HG03521 (cell line): ENCODE results near the gene CD164L2.
"Not testable (repeated sequence)": the region's sequence is repeated elsewhere in the genome, so short reads cannot be mapped to it uniquely, and the experiment has no call there.

Experiments
- ATAC-seq: cut with Tn5 transposase; IDR thresholded peaks from one replicate; pipeline ENCODE4 v1.9.1; 2021; ENCODE audit warnings: mild to moderate bottlenecking, moderate library complexity; ENCODE audit not compliant: unreplicated experiment

CD164L2 gene

DNA sequence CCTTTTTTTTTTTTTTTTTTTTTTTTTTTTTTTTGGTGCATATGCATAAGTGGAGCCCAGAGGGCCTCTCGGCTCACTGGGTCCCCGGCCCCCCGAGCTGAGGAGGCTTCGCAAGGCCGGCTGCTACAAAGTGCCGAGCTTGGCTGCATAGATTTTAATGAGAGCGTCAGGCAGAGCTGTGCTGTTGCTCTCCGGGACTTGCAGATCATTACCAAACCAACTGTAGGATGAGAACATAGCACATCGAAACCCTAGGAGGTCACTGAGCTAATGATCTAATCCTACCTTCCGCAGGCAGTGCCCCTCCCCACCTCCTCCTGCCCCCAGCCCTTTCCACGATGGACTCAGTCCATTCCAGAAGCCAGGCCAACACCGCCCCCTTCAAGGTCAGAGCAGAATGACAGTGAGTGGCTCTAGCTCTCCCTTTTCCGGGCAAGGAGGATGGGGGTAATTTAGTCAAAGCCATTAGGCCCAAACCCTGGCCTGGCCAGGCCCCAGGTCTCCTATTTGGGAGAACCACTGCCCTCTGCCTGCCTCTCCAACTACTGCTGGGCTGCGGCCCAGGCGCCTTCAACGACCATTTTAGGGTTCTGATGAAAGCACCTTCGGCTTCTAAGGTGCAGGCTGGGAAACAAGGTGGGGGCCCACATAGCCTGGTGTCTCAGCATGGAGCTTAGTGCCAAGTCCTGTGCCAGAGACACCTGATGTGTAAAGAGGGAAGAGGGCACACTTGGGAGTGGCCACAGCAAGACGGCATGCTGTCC is 22.6 kb upstream of the CD164L2 start:
- not testable (repeated sequence) for ATAC-seq

DNA sequence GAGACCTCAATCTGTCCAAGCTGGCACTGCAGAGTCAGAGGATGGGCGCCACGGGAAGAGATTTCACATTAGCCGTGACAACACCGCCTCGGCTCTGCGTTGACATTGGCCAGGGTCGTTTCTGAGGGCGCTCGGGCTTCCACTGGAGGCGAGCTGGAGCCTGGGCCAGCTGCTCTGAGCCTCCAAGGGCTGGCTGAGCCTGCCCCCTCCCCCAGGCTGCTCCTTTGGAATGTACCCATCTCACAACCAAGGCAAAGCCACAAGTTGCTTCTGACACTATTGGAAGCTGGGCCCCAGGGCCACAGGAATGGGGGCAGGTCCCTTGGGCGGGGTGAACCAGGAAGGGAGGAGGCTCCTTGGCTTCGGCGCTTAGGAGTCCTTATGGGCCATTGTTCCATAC is 21.9 kb upstream of the CD164L2 start:
- ATAC-seq = no peak

DNA sequence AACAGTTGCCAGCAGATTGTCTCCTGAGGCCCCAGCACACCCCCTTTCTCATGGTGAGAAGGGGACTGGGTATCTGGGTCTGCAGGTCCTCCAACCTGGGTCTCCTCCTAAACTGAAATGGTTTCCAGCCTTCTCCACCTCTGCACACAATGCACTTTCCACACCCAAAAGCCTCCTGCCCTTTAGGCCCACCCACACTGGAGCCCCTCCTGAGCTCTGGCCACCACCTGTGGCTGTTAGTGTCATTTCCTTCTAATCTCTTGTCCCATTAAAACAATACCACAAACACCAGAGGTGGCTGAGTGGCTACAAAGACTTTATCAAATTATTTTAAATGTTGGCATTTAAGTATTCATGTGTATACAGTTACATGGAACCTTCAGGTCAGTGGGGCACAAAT is 20.8 kb upstream of the CD164L2 start:
- no peak for ATAC-seq

DNA sequence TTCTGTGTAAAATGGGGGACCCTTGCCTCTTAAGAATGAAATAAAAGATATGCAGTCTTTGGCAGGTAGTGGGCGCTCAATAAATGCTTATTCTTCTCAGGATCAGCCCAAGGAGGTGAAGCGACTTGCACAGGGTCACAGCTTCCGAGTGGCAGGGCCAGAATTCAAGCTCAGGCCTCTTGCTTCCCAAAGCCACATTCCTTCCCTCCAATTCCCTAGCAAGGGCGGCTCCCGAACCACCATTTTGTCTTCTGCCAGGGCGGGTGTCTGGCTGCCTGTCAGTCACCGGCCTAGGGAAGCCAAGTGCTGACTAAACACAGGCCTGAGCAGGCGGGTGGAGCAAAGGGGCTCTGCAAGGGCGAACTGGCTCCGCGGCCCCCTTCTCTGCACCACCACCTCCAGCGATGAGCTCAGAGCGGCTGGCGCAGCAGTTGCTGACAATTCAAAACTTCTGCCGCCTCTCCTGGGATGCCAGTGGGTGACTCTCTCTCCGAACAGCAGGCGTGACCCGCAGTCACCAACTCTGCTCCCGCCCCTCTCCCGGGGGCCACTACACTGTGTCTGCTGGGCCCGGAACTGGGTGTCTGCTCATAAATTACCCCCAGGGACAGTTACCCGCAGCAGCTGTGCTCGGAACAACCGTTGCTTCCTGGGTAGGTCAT is 20.1 kb upstream of the CD164L2 start:
- no peak for ATAC-seq

DNA sequence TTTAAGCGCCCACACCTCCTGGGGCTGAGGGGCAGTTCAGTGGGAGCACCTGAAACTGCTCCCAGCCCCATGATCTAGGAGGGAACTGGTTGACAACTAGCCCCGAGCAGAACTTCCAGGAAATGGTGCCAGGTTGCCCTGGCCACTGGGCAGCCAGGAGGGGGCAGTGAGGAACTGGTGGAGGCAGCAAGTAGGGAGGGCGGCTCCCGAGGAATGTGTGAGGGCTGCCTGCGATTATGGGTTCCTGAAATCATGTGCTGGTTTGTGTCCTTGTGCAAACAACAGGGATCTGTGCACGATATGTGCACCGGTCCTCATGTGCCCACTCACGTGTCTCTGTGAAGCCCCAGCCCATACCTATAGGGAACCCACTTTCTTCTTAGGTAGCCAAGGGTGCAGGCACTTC is 19.2 kb upstream of the CD164L2 start:
- no peak for ATAC-seq

DNA sequence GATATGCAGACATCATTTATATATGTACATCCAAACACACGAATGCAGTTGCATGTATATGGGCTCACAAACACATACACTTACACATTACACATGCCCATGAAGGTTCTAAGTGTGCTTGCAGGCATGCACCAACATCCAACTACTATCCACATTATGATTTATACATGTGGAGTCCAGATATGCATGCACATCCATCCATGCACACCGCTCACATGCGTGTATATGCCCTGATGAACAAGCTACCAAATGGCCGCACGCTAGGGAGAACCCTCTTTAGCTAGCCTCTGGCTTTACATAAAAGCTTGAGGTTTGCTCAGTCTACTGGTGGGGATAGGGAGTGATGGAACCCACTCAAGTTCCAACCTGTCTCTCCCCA is 17.8 kb upstream of the CD164L2 start:
- ATAC-seq = no peak

DNA sequence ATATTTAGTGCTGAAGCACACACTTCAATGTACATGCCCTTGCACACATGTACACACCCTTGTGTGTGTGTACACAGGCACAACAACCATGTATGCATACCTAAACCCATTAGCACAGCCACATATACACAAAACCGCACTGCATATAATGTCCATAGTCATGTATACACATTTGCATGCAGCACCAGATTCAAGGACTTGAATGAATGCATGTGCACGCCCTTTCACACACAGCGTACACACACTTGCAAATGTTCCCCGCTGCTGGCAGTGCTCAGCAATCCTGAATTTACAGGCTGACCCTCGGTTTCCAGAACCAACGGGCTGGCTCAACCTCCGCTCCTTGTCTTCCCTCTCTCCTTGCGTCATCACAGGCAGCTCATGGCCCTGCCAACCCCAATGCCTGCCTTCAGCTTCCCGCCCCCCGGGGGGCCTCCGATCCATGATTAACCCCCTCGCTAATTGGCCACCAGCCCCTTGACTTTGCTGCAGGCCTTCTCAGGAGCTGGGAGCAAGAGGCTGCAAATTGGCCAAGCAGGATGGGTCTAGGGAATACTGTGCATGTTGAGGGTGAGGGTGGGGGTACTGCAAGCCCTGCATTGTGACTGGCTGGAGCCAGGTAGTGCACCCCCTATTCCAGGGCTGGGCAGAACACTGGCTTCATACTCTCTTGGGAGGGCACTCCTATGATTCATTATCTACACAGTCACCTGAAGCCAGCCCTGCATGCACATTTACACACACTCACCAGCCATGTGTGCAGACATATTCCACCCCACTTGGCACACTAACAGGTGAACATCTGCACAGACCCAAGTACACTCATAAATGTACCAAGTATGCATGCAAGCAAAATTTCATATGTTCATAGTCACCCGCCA is 17.2 kb upstream of the CD164L2 start:
- ATAC-seq = no peak

DNA sequence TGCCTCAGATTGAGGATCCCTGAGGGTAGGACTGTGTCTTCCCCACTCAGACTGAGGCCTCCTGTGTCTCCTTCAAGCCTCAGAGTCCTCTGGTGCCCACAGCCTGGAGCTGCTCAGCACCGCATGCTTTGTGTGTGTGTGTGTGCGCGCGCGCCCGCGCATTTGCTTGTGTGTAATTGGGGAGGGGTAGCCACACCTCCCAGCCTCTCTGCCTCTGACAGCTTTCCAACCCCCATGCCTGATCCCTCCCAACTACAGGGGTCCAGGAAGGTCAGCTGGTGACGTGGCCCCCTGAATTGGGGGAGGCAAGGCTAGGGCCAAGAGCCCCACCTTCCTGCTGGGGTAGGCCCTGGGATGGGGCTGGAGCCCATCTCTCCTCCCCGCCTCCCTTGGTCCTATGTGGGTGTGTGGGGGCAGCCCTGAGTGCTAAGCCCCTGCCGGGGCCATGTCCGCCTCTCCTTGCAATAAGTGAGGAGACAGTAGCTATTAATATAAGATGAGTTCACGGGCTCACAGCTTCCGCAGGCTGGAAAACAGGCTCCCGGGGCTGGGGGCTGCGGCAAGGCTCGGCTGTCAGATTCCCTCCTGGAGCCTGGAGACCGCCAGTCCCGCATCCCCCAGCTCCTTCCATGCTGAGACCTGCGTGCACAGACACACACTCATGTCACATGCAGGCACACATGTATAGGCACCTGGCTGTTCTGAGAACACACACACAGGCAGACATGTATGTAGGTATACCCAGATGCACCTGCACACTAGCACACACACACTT is 16.3 kb upstream of the CD164L2 start:
- ATAC-seq = no peak

DNA sequence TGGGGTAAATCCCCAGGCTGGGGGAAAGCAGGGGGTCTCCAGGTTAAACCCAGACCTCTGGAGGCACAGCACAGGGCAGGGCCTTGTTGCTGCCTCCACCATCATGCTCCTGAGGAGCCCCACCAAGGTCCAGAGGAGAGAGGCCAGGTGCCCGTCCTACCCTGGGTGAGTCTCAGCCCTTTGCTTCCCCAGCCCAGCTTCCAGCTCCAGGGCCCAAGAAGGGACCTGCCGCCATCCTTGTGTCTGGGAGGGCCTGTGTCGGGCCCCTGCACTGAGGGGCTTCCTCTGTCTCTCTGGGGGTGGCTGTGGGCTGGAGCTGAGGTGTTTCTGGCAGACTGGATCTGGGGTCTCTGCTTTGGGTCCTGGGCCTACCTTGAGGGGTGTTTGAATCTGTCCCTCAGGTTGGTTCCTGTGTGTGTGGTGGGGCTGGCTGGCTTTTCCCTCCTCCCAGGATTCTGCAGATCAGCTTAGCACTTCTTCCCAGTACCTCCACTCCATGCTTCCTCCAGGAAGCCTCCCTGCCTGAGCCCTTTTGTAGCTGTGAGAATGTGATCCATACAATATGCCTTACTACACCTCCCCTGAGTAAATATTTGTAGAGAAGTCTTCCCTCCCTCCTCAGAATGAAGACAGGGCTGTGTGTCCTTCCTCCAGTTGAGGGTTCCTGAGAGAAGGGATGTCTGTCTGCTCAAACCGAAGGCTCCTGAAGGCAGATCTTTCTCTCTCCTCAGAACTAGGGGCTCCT is 15.4 kb upstream of the CD164L2 start:
- no peak for ATAC-seq

DNA sequence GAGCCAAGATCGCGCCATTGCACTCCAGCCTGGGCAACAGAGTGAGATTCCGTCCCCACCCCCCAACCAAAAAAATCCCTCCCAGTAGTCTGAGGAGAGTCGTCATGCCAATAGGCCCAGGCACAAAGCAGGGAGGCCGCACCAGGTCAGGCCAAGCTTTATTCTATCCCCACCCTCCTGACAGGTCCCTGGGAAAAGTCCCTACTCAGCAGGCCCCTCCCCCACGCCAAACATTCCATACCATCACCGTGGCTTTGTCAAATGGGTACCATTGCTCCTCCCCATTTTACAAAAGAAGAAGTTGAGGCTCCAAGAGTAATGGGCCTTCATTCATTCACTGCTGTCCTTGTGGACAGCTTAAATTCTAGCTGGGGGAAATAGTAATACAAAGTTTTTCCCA is 14.6 kb upstream of the CD164L2 start:
- ATAC-seq = no peak

DNA sequence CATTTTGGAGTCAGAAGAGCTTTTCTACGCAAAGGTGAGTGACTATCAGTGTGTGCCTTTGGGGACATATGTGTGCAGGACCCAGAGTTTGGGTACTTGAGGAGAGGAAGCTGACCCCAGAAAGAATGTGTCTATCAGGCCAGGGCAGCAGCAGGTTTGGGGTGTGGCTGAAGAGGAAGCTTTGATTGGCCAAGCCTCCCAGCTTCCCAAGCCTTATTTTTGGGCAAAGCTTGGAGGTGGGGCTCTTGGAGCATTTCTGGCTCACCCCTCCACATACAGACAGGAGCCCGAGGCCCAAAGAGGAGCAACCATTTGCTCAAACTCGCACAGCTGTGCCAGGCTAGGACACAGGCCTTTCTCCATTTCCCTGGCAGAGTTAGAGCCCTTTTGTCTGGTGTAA is 14.0 kb upstream of the CD164L2 start:
- ATAC-seq = no peak

DNA sequence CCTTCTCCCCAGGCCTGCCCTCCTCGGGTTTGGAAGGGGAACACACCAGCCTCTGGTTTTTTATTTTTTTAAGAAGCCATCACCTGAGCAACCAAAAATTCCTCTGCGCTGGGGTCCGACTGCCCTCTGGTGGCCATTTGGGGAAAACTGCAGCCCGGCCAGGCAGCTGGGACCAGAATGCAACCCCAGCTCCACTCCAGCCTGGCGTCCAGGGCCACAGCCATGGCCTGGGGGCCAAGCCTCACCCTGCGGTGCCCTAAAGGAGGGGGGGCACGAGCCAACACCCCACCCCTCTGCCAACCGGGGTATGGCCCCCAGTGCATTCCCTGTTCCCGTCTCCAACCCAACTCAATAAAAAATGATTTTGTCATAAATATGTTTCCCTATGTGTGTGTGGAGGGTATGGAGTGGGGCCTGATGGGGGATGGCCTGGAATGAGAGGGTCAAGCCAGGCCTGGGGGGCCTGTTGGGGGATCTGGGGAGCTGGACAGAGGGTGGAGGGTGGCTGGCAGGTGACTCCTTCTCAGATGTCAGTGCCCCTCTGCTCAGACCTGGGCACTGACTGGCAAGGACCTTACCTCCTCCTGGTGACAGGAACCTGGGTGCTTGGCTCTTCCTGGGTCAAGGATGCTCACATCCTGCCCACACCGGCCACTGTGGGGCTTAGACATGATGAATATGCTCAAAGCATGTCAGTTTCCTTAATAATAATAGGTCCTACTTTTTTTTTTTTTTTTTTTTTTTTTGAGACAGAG is 12.5 kb upstream of the CD164L2 start:
- ATAC-seq = no peak

DNA sequence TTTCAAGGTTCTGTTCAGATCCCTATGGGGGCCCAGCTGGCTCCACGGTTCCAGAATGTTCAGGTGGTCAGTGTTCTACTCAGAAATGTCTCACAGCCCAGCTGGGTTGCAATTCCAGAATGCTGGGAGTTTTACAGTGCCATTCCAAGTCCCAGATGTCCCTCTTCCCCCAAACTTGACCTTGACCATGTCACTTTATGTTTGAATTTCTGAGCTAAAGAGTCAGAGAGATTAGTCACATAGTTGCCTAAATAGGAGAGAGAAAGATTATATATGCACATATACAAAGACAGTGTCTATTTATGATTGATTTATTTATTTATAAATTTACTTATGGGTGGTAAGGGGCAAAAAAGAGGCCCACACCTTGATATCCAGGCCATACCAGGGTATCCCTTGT is 11.8 kb upstream of the CD164L2 start:
- ATAC-seq = no peak

DNA sequence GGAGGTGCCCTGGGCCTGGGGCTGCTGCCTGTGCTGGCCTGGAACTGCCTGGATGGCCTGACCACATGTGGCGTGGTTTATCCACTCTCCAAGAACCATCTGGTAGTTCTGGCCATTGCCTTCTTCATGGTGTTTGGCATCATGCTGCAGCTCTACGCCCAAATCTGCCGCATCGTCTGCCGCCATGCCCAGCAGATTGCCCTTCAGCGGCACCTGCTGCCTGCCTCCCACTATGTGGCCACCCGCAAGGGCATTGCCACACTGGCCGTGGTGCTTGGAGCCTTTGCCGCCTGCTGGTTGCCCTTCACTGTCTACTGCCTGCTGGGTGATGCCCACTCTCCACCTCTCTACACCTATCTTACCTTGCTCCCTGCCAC is 11.1 kb upstream of the CD164L2 start:
- ATAC-seq = no peak

DNA sequence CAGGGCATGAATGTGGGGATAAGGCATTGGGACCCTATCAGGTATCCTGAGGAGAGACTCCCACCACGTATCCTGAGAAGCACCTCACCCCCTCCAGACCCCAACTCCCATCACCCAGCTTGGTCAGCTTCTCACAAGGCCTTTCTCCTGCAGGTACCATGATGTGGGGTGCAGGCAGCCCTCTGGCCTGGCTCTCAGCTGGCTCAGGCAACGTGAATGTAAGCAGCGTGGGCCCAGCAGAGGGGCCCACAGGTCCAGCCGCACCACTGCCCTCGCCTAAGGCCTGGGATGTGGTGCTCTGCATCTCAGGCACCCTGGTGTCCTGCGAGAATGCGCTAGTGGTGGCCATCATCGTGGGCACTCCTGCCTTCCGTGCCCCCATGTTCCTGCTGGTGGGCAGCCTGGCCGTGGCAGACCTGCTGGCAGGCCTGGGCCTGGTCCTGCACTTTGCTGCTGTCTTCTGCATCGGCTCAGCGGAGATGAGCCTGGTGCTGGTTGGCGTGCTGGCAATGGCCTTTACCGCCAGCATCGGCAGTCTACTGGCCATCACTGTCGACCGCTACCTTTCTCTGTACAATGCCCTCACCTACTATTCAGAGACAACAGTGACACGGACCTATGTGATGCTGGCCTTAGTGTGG is 10.6 kb upstream of the CD164L2 start:
- ATAC-seq = no peak

DNA sequence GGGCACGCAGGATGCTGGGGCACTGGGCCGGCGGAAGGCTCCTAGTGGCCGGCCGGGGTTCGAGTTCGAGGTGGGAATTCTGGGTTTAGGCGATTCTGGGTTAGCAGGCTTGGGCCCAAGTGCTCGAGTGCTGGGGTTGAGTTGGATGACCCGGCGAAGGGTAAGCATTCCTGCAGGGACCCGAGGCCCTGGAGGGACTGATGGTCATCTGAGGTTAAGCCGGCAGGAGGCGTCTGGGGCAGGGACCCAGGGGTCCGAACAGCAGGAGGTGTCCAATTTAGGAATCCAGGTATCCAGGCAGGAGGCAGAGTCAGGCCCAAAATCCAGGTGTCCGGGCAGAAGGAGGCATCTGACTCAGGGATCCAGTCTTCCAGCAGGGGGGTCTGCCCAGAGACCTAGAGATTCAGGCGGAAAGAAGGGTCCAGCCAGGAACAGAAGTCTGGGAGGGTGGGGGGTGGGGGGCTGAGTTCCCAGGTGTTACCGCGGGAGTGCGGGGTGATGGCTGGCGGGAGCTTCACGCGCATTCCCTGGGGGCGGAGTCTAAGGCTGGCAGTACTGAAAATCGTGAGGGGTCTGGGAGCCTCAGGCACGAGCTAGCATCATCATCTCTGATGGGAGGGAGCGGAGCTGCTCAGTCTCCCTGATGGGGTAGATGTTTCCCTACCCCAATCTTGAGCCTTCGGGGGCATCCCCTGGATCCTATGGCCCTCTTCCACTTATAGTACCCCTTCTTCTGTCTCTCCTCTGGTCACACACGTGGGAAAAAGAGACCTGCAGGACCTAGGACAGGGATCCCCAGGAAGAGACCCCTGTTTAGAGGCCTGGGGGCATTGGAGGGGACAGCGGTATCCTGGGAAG is 9.9 kb upstream of the CD164L2 start:
- no peak for ATAC-seq

DNA sequence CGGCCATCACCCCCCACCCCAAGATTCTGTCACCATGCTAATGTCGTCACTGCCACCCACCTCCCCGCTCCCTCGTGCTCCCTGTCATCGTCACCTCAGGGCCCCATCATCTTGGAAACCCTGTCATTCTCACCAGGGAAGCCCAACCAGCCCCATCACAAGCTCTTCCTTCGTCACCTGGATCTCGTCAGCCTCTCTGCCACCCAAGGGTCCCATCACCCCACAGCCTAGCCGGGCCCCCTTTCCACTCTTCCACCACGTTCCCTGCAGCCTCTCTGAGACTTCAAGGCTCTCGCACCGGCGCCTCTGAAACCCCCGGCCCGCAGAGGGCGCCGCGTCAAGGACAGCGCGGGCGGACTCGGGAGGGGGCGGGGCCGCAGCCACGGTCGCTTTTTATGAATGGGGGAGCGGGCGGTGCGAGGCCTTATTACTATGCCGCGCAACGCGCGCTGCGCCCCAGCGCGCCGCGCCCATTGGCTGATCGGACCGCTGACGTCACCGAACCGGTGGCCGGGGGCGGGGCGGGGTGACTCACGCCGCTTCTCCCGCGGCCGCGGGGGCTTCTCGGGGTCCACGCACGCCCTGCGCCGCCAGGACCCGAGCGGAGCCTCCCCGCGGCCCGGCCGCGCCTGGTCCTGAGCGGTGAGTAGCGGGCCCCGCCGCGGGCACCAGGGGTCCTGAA is 9.1 kb upstream of the CD164L2 start, which contains the start of gene GPR3:
Gene GPR3 (plus strand): TSS at position 527 of the 682 bp plus-strand sequence. CDS start 1,177 bp downstream, outside the sequence.
- peak; percentile 63 for ATAC-seq
